Natural killer cell (primary cell): Measurements from ENCODE around the gene LEMD1. TPM values are rescaled to one million over a fixed set of nuclear protein-coding genes. Genes with fewer than 3 reads are reported as not detected.

Experiments
- ATAC-seq, 3 donors: fragments of 150-1000 bp in 2 of 3; fragments of 200-7000 bp in 1 of 3; cut with Tn5 transposase; 1 replicate in 1 of 3; 2 replicates in 2 of 3; pipeline ENCODE4 v1.10.0; 2021; ENCODE audit warnings: mild to moderate bottlenecking in 2 of 3, moderate library complexity in 2 of 3
- DNase-seq, 2 donors: peaks; one replicate each; pipeline versions ENCODE4 v3.0.0 to v3.0.0-alpha.2; 2013 to 2021; ENCODE audit warnings: mixed read lengths in 1 of 2
- H3K27ac ChIP-seq: one replicate; pipeline ENCODE4 v1.5.1; 2013; ENCODE audit warnings: mild to moderate bottlenecking, low read length
- H3K27me3 ChIP-seq: one replicate; pipeline ENCODE4 v1.6.1; 2013; ENCODE audit warnings: low read length; ENCODE audit not compliant: control insufficient read depth, insufficient read depth
- H3K36me3 ChIP-seq: one replicate; pipeline ENCODE4 v1.6.1; 2013; ENCODE audit warnings: low read length; ENCODE audit not compliant: control insufficient read depth, insufficient read depth
- H3K4me1 ChIP-seq: one replicate; pipeline ENCODE4 v1.6.1; 2013; ENCODE audit warnings: low read length; ENCODE audit not compliant: control insufficient read depth, insufficient read depth
- H3K4me3 ChIP-seq: one replicate; pipeline ENCODE4 v1.5.1; 2013; ENCODE audit warnings: low read length
- H3K9me3 ChIP-seq: one replicate; pipeline ENCODE4 v1.6.1; 2013; ENCODE audit warnings: low read length; ENCODE audit not compliant: control insufficient read depth, insufficient read depth
- H3K27ac Mint-ChIP-seq, 2 donors: one replicate each; pipeline ENCODE4 v1.8.0; 2022; ENCODE audit warnings: mild to moderate bottlenecking in 2 of 2, mixed read lengths in 2 of 2, moderate library complexity in 1 of 2
- H3K27me3 Mint-ChIP-seq, 2 donors: one replicate each; pipeline ENCODE4 v1.8.0; 2022; ENCODE audit warnings: low read depth in 2 of 2, mixed read lengths in 2 of 2
- H3K36me3 Mint-ChIP-seq: one replicate; pipeline ENCODE4 v1.8.0; 2022; ENCODE audit warnings: mixed read lengths
- H3K4me1 Mint-ChIP-seq, 2 donors: one replicate each; pipeline ENCODE4 v1.8.0; 2022; ENCODE audit warnings: mixed read lengths in 2 of 2
- H3K4me3 Mint-ChIP-seq: one replicate; pipeline ENCODE4 v1.8.0; 2022; ENCODE audit warnings: mild to moderate bottlenecking, moderate library complexity, mixed read lengths
- H3K9me3 Mint-ChIP-seq, 2 donors: one replicate each; pipeline ENCODE4 v1.8.0; 2022; ENCODE audit warnings: mixed read lengths in 2 of 2
- CTCF ChIP-seq: fragments of 200-600 bp; IDR thresholded peaks from one replicate; pipeline ENCODE4 v1.8.0; 2022; ENCODE audit warnings: antibody characterized with exemption
- WGBS: methylation state at CpG from one replicate; pipeline ENCODE4 v1.1.7; 2013; ENCODE audit warnings: missing lambda C conversion rate; ENCODE audit not compliant: insufficient coverage; 5-methylcytosine and 5-hydroxymethylcytosine counted together
- intact Hi-C: fragments of 100-400 bp; cut with micrococcal nuclease; formaldehyde crosslinking; loops from one replicate; pipeline ENCODE4 v1.14.2; 2022
- total RNA-seq, 4 donors: library from RNA; stranded (reverse); fragments of 120-200 nt in 1 of 4; gene quantifications; one replicate each; pipeline versions ENCODE4 v1.2.3 to v1.2.4, GENCODE V29; 2013 to 2022

The LEMD1 gene
- total RNA-seq, 3 donors from 2014 or later (not counting 1 experiment from before 2014, with no cell fraction given), result not detected

DNA sequence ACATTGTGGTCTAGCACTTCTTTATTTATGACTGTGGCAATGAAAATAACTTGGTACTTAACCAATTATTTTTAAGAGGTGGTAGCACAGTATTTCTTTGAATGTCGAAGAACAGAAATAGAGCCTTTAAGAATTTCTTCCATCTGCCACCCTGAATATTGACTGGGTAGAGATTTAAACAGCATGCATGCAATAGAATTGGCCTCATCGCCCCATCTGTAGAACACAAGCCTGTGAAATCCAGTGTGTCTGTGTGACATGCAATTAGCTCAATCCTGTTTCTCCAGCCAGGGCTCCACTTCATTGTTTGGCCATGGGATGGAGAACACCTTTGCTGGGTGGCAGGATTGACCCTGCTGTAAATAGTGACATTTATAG lies 48.1 kb downstream of the LEMD1 start:
- 100% methylated on average over 2 of the region's 2 CpGs for WGBS
- H3K9me3 ChIP-seq, result no peaks in the 10 kb centered on the region
- no peak for TF ChIP-seq CTCF
- peaks cover 32 to 61% of the 10 kb centered on the region in 2 donors for H3K27me3 Mint-ChIP-seq
- DNase-seq (no peak), ATAC-seq (no peak)
- H3K36me3 Mint-ChIP-seq, result no peaks in the 10 kb centered on the region
- H3K27ac ChIP-seq, result no peak overlapping the region
- H3K36me3 ChIP-seq, result no peaks in the 10 kb centered on the region
- H3K4me3 Mint-ChIP-seq, result no peak overlapping the region
- H3K9me3 Mint-ChIP-seq, result no peaks in the 10 kb centered on the region
- no peak overlapping the region for H3K4me3 ChIP-seq
- no peak overlapping the region for H3K27ac Mint-ChIP-seq
- intact Hi-C loops, result no loop called here
- H3K4me1 ChIP-seq, result no peaks in the 10 kb centered on the region
- peaks cover 0 to 6% of the 10 kb centered on the region in 2 donors for H3K4me1 Mint-ChIP-seq
- no peaks in the 10 kb centered on the region for H3K27me3 ChIP-seq

- H3K4me3 Mint-ChIP-seq, result no peak overlapping the region
- WGBS, result 88% methylated on average over 8 of the region's 9 CpGs
- no peaks in the 10 kb centered on the region for H3K9me3 Mint-ChIP-seq
- H3K36me3 ChIP-seq, result no peaks in the 10 kb centered on the region
- no peak overlapping the region for H3K27ac ChIP-seq
- peaks cover 32 to 56% of the 10 kb centered on the region in 2 donors for H3K27me3 Mint-ChIP-seq
- intact Hi-C loops, result no loop called here
- H3K27ac Mint-ChIP-seq, result no peak overlapping the region
- ATAC-seq, result no peak
- no peak for TF ChIP-seq CTCF
- no peak for DNase-seq
- H3K4me1 Mint-ChIP-seq, result peaks cover 0 to 6% of the 10 kb centered on the region in 2 donors
- H3K27me3 ChIP-seq, result no peaks in the 10 kb centered on the region
- no peaks in the 10 kb centered on the region for H3K4me1 ChIP-seq
- no peaks in the 10 kb centered on the region for H3K9me3 ChIP-seq
- no peaks in the 10 kb centered on the region for H3K36me3 Mint-ChIP-seq
- H3K4me3 ChIP-seq, result no peak overlapping the region
These were observed 48.6 kb downstream of the LEMD1 start for GRCh38 chr1:205373022-205373797.

DNA sequence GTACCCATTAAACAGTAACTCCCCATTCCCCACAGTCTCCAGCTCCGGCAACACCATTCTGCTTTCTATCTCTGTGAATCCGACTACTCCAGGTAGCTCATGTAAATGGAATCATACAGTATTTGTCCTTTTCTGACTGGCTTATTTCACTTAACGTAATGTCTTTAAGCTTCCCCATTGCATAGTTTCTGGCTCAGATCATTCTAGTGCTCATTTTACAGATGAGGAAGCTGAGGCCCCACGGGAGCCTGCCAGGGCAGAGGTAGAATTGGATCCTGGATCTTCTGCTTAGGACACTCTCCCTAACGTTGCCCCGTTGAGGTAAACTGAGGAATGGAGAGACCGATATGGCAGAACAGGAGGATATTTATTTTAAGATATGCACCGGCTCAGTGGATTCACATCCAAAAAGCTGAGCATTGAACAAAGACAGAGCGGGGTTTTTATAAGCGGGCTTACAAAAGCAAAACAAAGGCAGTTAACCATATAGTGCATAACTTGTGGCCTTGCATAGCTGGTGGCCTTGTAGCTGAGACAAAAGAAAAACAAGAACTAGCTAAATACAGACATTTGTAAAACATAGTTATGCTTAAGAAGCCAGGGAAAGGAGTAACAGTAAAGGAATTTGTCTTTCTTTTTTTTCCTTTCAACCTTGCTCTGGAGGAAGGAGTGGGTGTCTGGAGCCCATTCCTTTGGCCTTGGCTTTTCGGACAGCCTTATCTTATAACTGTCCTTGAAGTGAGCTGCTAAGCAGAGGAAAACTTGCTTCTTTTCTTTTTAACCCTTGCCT lies 49.8 kb downstream of the LEMD1 start:
- TF ChIP-seq CTCF, result no peak
- Histone ChIP-seq H3K9me3 (no peaks in the 10 kb centered on the region), H3K4me1 (no peaks in the 10 kb centered on the region), H3K27ac (no peak overlapping the region), H3K36me3 (no peaks in the 10 kb centered on the region), H3K4me3 (no peak overlapping the region), H3K27me3 (no peaks in the 10 kb centered on the region)
- no peak for ATAC-seq
- Mint-ChIP-seq H3K27ac (no peak overlapping the region), H3K9me3 (no peaks in the 10 kb centered on the region), H3K27me3 (peaks cover 32 to 49% of the 10 kb centered on the region in 2 donors), H3K36me3 (no peaks in the 10 kb centered on the region), H3K4me1 (peaks cover 0 to 6% of the 10 kb centered on the region in 2 donors), H3K4me3 (no peak overlapping the region)
- 91% methylated on average over 11 of the region's 11 CpGs for WGBS
- no peak for DNase-seq
- intact Hi-C loops, result no loop called here
